Astrocyte of the spinal cord (primary cell): ENCODE data around the gene BMP7.

Experiments used
- DNase-seq: peaks from one replicate; pipeline ENCODE4 v3.0.0; 2011; ENCODE audit warnings: low read depth, low spot score
- H3K4me3 ChIP-seq: 2 replicates; pipeline ENCODE4 v1.5.1; 2011; ENCODE audit warnings: low read depth, mild to moderate bottlenecking, low read length, moderate library complexity
- in situ Hi-C: cut with HindIII; loops from 2 replicates; pipeline ENCODE4 v1.10.0; 2017; ENCODE audit warnings: low sequenced_read_pairs
- TF ChIP-seq, protein P1 (sequence below): IDR thresholded peaks from 2 replicates; pipeline ENCODE4 v1.5.1; 2012; ENCODE audit warnings: low read depth, mild to moderate bottlenecking, low read length, inconsistent platforms

Gene BMP7

DNA sequence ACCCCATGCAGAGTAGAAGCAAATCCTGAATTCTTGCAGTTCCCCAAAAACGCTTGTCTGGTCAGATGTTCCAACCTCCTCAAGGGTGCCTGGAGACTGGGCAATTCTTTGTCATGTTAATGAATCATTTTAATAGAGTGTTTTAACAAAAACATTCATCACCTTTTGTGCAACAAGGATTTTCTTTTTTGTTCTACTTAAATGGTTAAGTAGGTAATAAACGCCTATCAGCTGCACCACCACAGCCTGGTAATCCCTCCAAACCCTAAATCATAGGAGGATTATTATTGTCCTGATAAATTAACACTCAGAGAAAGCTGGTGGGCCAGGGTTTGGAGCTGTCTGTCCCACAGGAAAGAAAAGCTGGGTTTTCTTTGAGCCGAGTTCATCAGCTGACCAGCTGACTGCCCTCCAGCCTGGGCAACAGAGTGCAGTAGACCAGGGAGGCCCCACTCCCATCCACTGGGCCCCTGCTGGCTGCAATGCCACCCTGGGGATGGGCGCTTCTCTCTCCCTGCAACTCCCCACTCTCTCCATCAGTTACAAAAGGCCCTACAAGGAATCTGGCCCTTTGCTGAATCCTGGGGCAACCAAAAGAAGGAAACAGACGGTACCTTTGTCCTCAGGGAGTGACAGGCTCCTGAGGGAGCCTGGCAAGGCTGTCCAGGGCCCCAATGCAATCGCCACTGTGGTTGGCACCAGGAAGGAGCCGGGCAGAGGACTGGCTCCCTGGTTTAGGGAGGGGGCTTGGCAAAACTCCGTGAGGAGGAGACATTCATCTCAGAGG is 23.1 kb upstream of the BMP7 start:
- TF ChIP-seq, protein P1, sequence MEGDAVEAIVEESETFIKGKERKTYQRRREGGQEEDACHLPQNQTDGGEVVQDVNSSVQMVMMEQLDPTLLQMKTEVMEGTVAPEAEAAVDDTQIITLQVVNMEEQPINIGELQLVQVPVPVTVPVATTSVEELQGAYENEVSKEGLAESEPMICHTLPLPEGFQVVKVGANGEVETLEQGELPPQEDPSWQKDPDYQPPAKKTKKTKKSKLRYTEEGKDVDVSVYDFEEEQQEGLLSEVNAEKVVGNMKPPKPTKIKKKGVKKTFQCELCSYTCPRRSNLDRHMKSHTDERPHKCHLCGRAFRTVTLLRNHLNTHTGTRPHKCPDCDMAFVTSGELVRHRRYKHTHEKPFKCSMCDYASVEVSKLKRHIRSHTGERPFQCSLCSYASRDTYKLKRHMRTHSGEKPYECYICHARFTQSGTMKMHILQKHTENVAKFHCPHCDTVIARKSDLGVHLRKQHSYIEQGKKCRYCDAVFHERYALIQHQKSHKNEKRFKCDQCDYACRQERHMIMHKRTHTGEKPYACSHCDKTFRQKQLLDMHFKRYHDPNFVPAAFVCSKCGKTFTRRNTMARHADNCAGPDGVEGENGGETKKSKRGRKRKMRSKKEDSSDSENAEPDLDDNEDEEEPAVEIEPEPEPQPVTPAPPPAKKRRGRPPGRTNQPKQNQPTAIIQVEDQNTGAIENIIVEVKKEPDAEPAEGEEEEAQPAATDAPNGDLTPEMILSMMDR: no peak
- no peak overlapping the region for H3K4me3 ChIP-seq
- in situ Hi-C loops: no loop called here
- no peak for DNase-seq

DNA sequence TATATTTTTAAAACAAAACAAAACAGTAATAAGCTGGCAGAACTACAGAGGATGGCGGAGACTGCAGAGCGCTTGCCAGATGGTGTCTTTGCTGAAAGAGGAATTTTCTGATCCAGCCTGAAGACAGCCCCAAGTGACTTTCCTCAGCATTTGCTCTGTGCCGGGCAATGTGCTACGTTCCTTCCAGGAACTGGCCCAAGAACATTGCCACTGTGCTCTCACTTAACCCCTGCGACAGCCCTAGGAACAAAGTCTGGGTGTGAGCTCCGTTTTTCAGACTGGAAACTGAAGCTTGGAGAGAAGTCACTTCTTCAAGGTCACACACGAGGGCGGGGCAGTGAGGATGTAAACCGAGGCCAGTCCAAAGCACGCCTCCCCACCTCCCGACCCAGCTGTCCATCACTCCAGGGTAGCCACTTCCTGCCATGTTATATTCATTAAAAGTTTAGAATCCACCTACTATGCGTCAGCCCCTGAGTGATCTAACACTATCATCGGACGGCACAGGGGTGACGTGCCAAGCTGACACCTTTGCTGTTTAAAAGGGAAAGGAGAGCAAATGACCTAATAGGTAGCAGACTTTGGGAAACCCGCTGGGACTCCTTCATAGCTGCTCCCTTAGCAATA is 22.3 kb upstream of the BMP7 start:
- TF ChIP-seq, protein P1: no peak
- no peak overlapping the region for H3K4me3 ChIP-seq
- DNase-seq: no peak
- in situ Hi-C loops: no loop called here

DNA sequence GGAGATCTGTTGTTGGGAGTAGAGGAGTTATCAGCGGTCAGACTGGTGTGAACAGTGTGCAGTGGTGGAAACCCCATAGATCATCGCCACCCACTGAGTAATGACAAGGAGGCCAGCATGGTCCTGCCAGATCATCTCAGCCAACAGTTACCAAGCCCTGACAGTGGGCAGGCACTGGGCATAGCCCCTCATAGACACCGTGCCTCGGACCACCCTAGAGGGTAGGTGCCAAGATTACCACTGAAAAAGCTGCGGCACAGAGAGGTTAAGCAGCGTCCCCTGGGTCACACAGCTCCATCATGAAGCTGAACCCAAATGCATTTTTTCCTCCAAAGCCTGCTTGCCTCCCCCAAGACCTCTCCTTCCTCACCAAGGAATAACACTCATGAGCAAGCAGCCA is 21.5 kb upstream of the BMP7 start:
- TF ChIP-seq, protein P1: no peak
- H3K4me3 ChIP-seq: no peak overlapping the region
- in situ Hi-C loops: no loop called here
- no peak for DNase-seq

DNA sequence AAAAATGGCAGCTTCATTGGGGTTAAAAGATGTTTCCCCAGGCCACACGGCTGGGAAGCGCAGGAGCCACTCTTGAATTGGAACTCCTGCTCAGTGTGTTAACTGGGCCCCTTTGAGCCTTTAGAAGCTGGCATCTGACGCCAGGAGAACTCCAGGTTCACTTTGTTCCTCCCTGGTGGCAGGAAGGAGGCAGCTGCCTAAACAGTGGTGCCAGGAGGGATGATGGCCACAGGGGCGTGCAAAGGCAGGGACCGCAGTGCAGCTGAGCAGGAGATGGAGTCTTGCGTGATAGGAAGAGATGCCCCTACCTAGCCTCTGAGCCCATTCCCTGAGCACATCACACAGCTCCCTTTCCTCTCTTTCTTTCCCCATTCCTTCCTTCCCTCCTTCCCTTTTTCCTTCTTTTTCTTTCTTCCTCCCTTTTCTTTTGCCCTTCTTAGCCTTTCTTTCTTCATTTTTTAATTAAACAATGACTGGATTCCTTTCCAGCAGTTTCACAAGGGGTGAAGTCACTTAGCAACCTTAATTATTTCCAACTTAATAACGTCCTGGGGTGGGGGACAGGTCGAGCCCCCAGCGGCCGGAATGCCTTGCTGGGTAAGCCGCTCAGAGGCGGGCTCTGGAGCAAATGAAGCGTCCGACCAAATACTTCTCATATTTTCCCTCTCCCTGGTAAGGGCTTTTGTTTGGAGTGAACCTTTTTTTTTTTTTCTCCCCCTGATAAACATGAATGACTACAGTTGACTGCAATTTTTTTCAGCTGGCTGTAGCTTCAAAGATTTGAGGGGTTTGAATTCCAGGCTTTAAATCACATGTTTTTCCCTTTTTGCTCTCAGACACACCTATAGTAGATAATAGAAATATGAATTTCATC is 20.8 kb upstream of the BMP7 start:
- H3K4me3 ChIP-seq: no peak overlapping the region
- DNase-seq: no peak
- in situ Hi-C loops: no loop called here
- TF ChIP-seq, protein P1: no peak

DNA sequence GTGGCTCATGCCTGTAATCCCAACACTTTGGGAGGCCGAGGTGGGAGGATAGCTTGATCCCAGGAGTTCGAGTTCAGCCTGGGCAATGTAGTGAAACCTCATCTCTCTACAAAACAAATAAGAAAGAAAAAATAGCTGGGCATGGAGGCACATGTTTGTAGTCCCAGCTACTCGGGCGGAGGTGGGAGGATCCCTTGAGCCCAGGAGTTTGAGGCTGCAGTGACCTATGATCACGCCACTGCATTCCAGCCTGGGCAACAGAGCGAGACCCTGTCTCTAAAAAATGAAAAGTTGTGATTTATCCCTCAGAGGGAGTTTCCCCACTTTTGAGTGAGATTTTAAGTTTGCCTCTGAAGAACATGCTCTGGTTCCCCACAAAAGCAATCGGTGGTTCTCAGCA is 17.4 kb upstream of the BMP7 start:
- in situ Hi-C loops: no loop called here
- no peak overlapping the region for H3K4me3 ChIP-seq
- no peak for DNase-seq
- TF ChIP-seq, protein P1: no peak

DNA sequence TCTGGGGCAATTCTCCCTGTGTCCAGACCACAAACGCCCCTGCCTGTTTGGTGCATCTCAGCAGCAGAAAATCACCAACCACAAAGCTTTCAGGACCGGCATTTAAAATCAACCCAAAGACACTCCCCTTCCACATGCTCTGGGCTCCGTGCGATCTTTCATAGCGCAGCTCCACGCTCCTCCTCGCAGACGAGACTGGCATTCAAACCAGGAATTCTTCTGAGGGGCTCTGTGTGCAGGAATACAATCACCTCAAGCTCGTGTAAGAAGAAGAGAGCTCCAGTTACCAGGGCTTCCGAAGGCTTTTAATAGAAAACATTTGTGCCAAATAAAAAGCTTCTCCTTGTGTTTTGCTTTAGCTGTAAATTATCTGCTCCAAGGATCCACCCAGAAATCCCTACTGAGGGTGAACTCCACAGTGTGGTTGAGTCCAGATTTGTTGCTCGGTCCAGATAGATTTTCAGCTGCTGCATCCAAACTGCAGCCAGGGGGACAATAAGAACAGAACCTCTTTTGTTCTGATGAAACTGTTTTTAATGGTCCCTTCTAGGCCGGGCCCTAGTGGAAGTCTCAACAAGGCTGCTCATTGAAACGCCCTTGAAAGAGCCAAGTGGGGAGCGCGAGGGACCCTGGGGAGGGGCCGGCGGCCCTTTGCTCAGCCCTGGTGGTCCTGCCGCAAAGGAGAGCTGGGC is 16.4 kb upstream of the BMP7 start:
- in situ Hi-C loops: no loop called here
- no peak overlapping the region for H3K4me3 ChIP-seq
- no peak for DNase-seq
- TF ChIP-seq, protein P1: no peak
